IPS DF 19.7 (cell line): ENCODE data around the gene CDC42BPG.
A peak's percentile ranks its signal among the peaks of the same experiment; 100 is the strongest.

Experiments
- DNase-seq: peaks from one replicate; pipeline ENCODE4 v3.0.0-alpha.2; 2013; ENCODE audit warnings: low read depth, low spot score

CDC42BPG gene

DNA sequence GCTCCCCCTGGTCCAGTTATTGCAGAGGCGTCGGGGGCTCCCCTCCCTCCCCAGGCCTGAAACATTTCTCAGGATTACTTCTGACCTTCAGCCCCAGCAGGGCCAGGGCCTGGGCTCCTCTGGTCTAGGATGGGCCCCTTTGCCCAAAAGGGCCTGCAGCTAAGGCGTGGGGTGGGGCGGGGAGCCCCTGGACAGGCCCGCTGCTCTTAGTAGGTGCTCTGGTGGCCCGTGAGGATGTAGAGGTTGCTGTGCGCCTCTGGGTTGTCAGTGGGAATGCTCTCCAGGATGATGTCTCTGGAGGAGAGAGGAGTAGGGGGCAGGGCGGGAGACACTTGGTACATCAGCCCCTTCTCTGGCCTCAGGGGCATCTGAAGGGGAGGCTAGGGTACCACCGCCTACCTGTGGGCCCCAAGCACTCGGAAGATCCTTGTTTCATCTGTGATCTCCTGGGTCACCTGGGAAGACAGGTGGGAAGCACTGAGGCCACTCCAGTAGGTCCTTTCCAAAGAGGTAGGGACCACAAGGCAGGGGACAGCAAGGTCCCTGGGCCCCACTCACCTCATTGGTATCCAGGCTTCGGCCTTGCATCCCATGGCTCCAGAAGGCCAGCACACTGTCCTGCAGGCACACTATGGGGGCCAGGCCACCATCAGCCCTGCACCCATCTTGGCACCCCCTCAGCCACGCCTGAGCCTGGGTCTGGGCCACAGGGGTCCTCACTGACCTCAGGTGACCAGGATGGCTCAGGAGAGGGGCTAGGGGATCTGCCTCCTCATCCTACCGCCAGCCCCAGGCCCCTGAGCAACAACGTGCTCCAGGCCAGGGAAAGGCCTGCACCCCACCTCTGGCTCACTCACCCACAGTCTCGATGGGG lies 54.9 kb downstream of the CDC42BPG start:
- no peak for DNase-seq

GRCh38 chr11:64788321-64789215 lies 55.9 kb downstream of the CDC42BPG start:
- no peak for DNase-seq

DNA sequence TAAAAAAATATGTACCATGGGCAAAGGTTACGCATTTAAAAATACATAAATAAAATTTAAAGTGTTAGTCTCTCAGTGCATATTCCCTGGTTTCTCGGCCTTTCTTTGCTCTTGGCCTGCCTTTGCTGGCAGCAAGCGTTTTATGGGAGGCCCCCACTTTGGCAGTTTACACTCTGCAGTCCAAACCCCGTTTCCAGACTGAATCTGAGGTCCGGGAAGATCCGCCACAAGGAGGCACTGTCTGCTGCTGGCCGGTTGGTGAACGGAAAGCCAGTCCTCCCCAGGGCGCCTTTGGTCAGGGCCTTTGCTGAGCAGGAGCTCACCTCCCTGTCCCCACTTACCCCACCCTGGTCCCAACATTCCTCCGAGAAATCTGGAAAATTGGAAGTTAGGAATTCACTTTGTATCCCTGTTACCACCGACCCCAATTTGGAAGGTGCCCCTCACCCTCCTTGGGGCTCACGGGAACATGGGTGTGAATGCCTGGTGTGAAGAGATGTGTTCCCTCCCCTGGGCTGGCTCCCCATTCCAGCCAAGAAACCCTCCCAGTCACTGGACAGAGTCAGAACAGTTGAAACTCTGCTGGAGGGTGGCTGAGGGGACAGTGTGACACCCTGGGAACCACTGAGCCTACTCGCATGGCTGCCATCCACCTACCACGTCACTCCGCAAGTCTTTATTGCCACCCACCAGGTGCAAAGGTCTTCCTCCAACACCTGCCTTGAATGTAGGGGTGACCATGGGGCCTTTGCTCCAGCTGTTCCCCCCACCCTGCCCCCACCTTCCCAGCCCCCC lies 56.7 kb downstream of the CDC42BPG start:
- DNase-seq = no peak

- no peak for DNase-seq
These were observed 58.1 kb downstream of the CDC42BPG start for GRCh38 chr11:64786308-64786707.

- no peak for DNase-seq
These were observed 59.5 kb downstream of the CDC42BPG start for GRCh38 chr11:64784813-64785581.

DNA sequence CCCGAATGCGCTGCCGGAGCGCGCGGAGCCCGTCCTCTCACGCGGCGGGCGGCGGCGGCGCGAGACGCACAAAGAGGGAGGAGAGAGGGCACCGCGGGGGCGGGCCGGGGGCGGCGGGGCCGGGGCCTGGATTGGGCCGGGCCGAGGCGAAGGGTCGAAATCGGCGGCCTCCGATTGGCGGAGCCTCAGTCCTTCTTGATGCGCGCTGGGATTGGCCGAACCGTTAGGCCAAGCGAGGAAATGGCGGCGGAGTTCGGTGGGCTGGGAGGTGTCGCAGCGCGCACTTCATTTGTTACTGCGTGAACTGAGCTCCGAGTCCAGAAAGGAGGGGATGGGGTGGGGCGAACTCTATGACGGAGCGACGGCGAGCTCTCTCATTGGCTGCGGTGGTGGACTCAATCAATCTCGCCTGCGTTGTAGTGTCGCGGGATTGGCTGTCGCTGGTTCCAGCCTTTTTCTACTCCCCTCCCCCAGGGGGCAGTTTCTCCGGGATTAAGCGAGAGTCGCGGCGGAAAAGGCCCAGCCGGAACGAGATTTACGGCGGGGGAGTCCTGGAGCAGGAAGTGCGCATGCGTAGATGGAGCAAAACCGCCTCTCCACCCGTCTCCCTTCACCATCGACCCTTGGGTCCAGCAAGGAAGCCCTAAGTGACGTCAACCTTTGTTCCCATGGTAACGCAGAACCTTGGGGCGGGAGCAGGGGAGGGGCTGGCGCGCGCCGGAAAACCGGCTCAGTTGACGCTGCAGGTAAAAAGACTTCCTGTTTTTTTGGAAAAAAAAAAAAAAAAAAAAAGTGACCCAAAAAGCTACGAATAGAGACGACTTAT lies 65.8 kb downstream of the CDC42BPG start, which contains the start of gene SF1:
SF1 (minus strand) TSS at position 70 of the 826 bp plus-strand sequence. CDS start 150 bp downstream, outside the sequence.
- DNase-seq = peak; percentile 97

GRCh38 chr11:64778223-64778472 lies 66.3 kb downstream of the CDC42BPG start:
- no peak for DNase-seq

DNA sequence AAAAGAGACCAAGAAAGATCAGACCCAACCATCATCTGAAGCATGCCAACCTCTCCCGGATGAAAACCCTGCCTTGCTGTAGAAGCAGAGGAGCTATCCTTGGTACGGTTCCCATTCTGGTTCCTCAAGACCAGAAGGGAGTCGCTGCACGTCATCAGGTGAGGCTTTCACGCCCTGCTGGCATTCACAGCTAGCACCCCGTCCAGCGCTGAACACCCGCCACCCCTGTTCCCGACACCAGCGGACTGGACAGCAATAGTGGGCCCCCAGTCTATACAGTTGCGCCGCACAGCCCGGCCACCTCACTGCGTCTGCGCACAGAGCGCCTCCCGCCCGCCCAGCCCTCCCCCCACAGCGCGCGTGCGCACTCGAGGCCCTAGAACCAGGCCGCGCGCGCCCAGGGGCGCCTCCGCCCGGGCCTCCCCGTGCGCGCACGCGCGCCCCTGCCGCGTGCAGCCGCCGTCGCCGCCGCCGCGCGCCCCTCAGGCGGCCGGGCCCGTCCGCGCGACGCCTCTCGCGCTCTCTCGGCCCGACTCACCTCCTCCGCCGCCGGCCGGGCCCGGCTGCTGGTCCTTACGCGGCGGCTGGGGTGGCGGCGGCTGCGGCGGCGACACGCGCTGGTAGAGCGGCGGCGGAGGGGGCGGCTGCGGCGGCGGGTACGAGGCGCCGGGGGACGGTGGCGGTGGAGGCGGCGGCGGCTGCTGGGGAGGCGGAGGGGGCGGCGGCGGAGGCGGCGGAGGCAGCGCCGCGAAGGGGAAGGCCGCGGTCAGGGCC lies 66.8 kb downstream of the CDC42BPG start:
- DNase-seq = no peak

GRCh38 chr11:64776875-64777274 lies 67.6 kb downstream of the CDC42BPG start:
- no peak for DNase-seq

GRCh38 chr11:64776425-64776824 lies 68.0 kb downstream of the CDC42BPG start:
- no peak for DNase-seq

GRCh38 chr11:64774144-64774543 lies 70.3 kb downstream of the CDC42BPG start:
- no peak for DNase-seq
